ENCODE measurements around the gene CYB5D1.

The CYB5D1 gene

DNA sequence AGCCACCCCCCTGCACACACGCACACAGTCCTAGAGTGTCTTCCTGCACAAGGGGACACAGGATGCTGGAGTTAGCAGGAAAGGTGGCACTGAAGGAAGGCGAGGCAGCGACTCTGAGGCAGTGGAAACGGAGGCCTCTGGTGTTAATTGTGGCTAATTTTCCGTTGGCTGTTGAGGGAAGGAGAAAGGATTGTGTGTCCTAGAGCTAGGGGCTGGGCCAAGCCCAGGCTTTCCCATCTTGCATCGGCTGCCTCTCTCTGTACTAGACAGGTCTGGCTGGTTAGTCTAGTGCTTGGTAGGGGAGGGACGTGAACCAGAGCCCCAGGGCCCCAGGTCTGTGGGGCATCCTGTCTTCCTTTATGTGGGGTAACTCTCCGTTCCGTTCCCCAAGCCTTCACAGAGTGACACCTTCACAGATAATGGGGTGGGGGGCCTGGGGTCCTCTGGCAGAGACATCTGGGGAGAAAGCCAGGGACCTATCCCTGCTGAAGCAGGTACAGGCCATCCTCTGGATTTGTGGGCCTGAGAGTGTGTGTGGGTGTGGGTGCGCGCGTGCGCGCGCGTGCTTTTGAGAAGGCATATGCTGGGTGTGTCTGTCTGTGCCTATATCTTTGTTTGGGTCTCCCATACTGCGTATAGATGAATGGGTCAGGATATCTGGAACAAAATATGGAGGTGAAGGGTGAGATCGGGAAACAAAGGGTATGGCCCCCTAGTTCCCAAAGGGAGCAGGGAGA lies 30.5 kb downstream of the CYB5D1 start, which contains the start of gene CHD3:
Gene CHD3 (plus strand): TSS at position 606 of the 737 bp plus-strand sequence. CDS start 212 bp downstream, outside the sequence.
- DNase-seq = no peak

DNA sequence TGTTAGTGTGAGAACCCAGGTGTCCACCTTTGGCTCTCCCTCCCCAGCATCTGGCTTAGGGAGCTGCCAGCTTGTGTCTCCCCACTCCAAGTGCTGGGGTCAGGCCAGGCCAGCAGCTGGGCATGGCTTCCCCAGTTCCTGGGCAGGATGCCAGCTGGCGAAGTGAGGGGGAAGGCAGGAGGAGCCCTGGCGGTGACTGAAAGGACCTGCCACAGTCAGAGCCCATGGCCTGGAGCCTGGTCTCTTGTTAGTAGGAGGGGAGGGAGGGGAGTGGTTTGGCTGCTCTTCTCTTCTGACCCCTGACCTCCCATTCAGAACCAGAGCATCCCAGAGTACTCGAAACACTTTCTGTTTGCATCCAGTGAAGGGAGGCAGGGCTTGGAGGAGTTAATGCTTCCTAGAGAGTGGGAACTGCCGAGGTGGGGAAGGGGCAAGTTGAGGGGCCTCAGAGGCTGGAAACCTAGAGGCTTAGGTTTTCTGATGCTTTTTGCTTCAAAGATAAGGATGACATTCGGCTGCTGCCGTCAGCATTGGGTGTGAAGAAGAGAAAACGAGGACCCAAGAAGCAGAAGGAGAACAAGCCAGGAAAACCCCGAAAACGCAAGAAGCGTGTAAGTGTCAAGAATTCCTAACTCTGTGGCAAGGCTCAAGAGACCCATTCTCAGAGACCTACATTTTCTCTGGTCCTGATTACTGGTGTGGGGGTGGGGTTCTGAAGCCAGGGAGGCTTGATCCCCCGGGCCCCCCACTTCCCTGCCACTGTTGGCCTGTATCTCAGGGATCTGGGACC lies 31.6 kb downstream of the CYB5D1 start:
- peak; percentile 85 for DNase-seq

DNA sequence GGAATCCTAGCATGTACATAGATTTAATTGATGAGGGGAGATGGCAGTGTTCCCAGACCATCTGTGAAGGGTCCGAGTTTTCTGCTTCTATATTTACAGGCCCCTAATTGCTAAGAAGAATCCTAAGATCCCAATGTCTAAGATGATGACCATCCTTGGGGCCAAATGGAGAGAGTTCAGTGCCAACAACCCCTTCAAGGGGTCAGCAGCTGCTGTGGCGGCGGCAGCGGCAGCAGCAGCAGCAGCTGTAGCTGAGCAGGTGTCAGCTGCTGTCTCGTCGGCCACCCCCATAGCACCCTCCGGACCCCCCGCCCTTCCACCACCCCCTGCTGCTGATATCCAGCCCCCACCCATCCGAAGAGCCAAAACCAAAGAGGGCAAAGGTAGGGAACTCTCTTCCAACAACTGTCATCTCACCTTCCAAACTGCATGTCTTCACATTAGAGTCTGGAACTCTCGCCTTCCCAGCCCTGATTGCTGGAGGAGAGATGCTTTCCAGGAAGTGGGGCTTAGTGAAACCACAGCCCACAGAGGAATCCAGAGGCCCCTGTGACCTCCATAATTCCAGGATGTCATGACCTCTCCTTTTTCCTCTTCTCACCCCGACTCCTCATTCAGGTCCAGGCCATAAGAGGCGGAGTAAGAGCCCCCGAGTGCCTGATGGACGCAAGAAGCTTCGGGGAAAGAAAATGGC lies 35.5 kb downstream of the CYB5D1 start:
- no peak for DNase-seq

DNA sequence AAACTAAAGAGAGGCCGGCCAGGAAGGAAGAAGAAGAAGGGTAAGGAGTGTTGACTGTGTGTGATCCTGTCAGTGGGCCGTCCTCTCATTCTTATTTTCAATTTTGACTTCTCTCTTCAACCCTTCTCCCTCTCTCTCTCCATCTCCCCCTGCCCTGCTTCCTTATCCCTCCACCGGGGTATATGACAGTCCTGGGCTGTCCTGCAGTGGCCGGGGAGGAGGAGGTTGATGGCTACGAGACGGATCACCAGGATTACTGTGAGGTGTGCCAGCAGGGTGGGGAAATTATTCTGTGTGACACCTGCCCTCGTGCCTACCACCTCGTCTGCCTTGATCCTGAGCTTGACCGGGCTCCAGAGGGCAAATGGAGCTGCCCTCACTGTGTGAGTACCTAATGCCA lies 36.4 kb downstream of the CYB5D1 start:
- DNase-seq = no peak

GRCh38 chr17:7894866-7895265 lies 37.1 kb downstream of the CYB5D1 start:
- DNase-seq = no peak

DNA sequence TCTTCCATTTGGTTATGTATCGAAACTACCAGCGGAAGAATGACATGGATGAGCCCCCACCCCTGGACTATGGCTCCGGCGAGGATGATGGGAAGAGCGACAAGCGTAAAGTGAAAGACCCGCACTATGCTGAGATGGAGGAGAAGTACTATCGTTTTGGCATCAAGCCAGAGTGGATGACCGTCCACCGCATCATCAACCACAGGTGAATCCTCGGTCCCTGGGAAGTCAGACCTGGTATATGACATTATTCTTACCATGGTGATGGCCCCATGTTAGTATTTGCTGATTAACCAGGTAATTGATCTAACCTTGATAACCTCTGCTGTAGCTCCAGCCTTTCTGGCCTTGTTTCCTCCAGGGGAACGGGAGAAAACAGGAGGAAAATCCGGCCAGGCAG lies 39.3 kb downstream of the CYB5D1 start:
- no peak for DNase-seq

DNA sequence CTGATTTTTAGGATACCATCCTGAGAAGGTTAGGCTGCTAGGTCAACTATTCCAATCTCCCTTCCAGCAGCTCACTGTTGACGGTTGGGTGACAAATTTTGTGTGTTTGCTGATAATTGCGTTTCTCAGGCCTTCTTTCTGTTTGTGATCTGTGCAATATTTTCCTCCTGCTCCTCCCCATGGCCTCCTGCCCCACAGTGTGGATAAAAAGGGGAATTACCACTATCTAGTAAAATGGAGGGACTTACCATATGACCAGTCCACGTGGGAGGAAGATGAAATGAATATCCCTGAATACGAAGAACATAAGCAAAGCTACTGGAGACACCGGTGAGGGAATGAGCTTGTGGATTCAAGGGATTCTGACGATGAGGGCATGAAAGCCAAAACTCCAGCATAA lies 40.0 kb downstream of the CYB5D1 start:
- DNase-seq = peak; percentile 88

- DNase-seq = no peak
Measured at GRCh38 chr17:7903154-7904103, 45.6 kb downstream of the CYB5D1 start.

DNA sequence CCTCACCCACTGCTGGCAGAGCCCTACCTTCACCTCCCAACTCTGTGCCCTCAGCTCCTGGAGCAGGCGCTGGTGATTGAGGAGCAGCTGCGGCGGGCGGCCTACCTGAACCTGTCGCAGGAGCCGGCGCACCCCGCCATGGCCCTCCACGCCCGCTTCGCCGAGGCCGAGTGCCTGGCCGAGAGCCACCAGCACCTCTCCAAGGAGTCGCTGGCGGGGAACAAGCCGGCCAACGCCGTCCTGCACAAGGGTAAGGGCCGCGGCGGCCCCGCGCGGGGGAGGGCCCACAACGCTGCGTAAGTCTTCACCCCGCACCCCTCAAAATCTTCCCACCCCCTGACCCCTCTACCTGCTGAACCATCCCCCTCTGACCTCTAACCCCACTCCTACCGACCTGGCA lies 51.3 kb downstream of the CYB5D1 start:
- DNase-seq = no peak

DNA sequence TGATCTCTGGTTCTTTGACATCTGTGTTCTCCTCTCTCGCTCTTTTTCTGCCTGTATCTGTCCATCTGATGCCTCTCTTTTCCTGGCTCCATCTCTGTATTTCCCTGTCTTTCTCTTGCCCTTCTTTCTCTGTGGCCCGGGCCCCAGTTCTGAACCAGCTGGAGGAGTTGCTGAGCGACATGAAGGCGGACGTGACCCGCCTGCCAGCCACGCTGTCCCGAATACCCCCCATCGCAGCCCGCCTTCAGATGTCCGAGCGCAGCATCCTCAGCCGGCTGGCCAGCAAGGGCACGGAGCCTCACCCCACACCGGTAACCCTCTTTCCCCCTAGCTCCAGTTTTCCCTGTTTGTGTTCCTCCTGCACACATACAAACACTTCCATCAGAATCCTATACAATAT lies 52.5 kb downstream of the CYB5D1 start:
- DNase-seq = no peak

DNA sequence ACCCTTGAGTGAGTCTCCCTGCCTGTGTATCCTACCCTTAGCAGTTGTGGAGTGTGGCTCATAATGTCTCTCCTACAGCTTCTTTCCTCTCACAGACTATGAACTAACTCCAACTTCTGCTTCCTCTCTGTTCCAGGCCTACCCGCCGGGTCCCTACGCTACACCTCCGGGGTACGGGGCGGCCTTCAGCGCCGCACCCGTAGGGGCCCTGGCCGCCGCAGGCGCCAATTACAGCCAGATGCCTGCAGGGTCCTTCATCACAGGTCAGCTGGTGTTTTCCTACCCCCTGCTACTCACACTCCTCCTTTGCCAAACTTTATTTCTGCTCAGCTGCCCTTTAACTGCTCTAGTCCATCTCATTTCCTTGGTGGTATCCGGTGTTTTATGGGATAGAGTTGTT lies 52.9 kb downstream of the CYB5D1 start:
- DNase-seq = peak; percentile 49

- peak; percentile 82 for DNase-seq
Measured at GRCh38 chr17:7911116-7911515, 53.3 kb downstream of the CYB5D1 start.
